GM21447 (cell line): ENCODE data around the gene SHC3.
"Not testable (repeated sequence)": the region's sequence is repeated elsewhere in the genome, so short reads cannot be mapped to it uniquely, and the experiment has no call there.

Experiments used
- ATAC-seq: cut with Tn5 transposase; IDR thresholded peaks from one replicate; pipeline ENCODE4 v1.9.1; 2021; ENCODE audit not compliant: unreplicated experiment

Gene SHC3, protein sequence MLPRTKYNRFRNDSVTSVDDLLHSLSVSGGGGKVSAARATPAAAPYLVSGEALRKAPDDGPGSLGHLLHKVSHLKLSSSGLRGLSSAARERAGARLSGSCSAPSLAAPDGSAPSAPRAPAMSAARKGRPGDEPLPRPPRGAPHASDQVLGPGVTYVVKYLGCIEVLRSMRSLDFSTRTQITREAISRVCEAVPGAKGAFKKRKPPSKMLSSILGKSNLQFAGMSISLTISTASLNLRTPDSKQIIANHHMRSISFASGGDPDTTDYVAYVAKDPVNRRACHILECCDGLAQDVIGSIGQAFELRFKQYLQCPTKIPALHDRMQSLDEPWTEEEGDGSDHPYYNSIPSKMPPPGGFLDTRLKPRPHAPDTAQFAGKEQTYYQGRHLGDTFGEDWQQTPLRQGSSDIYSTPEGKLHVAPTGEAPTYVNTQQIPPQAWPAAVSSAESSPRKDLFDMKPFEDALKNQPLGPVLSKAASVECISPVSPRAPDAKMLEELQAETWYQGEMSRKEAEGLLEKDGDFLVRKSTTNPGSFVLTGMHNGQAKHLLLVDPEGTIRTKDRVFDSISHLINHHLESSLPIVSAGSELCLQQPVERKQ

DNA sequence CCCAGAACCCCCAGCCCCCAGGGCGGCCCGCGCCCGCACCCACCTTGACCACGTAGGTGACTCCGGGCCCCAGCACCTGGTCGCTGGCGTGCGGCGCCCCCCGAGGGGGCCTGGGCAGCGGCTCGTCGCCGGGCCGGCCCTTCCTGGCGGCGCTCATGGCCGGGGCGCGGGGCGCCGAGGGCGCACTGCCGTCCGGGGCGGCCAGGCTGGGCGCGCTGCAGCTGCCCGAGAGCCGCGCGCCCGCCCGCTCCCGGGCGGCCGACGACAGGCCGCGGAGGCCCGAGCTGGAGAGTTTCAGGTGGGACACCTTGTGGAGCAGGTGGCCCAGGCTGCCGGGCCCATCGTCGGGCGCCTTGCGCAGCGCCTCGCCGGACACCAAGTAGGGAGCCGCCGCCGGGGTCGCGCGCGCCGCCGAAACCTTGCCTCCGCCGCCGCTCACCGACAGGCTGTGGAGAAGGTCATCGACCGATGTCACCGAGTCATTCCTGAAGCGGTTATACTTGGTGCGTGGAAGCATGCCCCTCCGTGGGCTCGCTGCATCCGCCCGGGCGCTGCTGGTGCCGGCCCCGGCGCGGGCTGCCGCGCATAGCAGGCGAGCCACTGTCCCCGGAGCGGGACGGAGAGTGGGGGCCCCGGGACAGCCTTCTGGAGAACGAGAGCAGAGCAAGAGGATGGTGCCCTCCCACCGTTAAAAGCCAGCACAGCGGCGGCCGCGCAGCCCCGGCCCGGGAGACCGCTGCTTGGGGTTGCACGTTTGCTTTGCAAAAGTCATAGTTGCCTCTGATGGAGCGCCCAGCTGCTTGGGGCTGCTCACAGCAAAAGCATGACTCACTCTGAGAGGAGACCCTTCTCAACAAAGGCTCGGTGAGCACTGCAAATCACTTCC, at the start of gene SHC3:
SHC3 (minus strand) TSS at position 875 of the 886 bp plus-strand sequence; CDS start at position 517, 358 bp downstream.
- ATAC-seq, result no peak

DNA sequence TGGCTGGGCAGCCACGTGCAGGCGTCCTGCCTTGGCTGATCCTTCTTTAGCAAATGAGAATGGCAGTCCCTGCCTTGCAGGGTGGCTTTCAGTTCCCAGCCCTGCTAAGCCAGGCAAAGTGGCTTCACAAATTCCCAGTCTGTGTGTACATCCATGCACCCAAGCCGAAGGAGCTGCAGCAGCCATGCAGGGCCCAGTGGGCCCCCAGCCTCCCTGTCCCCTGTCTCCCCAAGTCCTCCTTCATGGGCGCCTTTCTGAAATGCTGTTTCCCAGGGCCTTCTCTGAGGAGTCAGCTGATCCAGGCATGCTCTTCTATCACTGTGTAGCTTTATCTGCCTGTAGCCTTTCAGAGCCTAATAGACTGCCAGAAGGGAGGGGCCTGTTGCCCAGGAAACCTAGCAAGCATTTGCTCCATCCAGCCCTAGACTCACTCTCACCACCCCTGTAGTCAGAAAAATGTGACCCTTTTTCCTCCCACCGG, 47.4 kb upstream of the SHC3 start:
- no peak for ATAC-seq

DNA sequence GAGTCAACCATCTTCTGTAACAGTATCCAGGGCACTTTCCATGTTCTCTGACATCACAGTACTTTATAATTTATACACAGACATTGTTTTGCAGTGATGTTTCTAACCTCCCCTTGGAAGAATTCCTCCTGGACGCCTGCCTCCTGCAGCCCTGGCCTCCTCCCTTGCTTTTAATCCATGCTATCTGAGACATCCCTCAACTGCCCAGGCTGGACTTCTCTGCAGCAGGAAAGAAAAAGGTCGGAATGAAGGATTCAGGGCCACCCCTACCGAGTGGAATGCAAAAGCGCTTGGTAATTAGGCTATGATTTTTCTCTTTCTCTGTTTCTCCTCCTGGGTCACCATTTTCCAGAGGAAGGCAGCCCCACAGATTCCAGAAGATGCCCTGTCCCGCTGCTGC, 47.0 kb upstream of the SHC3 start:
- ATAC-seq, result no peak

DNA sequence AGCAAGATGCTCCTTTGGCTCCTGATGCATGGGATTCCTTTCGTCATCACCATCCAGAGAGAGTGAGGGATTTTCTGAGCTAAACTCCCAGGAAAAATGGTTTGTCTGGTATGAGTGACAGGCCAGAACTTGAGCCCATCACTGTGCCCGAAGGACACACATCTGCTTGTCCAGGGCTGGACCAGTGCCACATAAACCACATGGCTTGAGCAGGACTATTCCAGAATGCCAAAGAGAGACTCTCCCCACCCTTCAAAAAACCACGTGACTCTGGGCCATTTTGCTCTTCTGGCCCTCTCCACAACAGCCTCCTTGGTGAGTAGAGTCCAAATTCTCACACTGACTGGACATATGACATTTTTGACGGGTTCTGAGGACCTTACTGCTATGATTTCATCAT, 46.4 kb upstream of the SHC3 start:
- no peak for ATAC-seq

DNA sequence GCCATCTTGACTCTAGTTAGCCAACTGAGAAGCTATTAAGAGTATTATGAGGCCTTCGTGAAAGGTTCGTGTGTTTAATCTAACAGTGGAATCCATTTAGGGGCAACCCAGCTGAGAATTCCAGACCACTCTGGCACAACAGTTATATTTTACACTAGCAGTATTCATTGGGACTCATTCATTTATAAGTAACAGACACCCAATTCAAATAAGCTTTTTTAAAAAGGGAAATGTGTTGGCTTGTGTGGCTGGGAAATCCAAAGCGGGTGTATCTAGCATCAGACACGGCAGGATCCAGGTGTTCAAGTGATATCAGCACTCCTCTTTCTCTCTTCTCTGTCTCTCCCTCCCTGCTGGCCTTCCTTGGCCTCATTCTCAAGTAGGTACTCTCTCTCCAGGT, 46.0 kb upstream of the SHC3 start:
- no peak for ATAC-seq

DNA sequence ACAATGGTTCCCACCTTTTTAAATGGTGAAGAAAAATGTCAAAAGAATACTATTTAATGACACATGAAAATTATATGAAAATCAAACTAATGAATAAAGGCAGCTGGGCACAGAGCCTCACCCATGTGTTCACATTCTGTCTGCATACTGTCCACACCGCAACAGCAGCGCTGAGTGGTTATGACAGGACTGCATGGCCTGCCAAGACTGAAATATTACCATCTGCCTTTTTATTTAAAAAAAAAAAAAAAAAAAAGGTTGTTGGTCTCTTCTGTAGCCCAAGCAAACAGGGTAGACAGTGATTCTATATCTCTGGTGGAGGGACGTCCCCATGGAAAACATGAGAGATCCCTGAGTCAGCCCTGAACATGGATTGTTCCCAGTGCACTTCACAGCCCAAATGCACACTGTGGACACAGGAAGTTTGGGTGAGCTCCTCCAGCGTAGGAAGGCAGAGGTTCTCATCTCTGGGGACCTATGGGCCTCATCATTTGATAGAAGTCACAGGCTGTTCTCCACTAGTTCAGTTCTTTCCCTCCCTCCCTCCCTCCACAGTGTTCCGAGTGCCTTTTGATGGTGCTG, 44.9 kb upstream of the SHC3 start:
- no peak for ATAC-seq

DNA sequence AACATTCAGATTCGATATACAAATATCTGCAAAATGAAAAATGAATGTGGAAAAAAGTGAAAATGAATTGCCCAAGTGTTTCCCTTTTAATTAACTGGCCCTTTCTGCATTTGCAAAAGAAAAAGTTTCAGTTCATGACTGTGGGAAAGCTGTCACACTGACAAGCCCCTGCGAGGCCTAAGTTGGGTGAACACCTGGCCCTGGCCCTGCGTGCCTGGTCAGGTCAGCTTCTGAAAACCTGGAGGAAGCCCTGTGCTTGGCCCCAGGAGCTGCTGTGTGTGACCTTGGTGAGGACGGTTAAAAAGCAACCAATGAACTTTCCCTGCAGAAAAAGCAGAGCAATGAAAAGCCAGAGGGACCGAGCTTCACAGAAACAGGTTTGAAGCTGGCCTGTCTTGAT, 41.0 kb upstream of the SHC3 start:
- no peak for ATAC-seq

DNA sequence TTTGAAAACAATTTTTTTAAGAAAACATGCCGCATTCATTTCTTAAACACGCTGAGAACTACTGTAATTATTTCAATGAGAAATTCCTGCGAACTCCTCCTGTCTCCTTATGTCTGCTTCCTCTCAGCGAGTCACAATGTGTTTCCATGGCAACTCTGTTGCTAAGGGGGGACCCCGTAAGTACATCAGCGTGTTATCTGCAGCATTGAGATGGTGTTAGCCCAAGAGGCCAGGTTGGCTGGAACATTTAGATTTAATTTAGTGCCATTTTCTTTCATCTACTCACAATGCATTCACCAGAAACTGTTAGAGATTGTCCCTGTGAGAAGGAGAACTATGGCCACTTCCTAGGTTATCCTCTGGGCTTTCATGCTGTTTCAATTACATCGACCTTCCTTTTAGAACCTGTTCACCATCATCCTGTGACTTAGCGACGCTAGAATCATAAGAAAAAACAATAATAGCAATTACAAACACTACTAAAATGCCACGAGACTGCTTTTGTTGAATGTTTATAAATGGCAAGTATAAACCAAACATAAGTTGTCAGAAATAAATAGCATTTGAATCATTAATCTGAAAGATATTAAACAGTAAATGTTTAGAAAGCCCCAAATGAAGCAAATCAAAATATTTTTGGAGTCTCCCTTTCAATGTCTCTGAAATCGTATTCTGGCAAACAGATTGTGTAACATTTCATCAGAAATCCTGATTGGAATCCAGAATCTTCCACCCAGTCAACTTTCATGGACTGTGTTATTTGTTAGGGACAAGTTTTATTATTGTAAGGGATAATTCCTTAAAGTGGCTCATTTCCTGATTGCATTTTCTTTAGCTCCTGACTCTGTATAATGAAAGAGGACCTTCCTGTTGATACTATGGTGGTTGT, 39.7 kb upstream of the SHC3 start:
- no peak for ATAC-seq

DNA sequence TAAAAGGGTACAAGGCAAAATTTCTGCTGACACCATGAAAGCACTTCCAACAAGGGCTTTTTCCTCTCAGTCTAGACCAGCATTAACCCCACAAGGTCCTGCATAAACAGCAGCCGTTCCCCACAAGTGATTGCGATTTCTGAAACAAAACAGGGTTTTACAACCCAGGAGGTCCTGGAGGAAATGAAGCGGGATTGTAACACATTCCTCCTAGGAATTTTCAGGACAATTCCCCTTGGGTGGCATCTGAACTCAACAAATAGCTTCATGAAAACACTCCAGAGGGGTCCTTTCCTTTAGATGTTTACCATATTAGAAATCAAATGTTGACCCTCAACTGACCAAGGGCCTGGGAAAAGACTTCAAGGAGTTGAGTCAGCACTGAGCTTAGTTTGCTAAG, 36.7 kb upstream of the SHC3 start:
- ATAC-seq, result no peak

DNA sequence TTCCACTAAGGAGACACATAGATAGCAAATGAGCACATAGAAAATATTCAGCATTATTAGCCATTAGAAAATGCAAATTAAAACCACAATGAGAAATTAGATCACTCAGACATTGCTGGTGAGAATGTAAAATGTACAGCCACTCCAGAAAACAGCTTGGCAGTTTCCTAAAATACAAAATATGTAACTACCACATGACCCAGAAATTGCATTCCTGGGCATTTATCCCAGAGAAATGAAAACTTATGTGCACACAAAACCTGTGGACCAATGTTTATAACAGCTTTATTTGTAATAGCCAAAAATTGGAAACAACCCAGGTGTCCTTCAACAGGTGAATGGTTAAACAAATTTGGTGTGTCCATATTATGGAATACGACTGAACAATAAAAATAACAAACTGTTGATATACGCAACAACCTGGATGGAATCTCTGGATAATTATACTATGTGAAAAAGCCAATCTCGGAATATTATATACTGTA, 34.8 kb upstream of the SHC3 start:
- no peak for ATAC-seq

DNA sequence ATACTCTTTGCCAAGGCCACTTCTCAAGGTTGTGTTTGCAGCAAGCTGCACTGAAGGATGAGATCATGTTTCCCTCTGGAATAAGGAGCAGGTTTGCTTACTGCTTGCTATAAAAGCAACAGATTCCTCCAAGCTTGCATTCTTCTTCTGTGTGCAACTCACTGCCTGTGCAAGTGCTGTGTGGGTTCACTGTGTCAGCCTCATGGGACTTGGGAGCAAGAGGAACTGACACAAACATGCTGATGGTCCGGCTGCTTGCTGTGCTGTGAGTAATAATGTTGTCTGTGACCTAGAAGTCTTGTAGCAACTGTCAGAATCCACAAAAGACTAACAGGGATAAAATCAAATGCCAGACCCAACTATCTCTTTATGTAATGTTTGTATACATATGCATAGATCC, 33.6 kb upstream of the SHC3 start:
- ATAC-seq, result no peak

DNA sequence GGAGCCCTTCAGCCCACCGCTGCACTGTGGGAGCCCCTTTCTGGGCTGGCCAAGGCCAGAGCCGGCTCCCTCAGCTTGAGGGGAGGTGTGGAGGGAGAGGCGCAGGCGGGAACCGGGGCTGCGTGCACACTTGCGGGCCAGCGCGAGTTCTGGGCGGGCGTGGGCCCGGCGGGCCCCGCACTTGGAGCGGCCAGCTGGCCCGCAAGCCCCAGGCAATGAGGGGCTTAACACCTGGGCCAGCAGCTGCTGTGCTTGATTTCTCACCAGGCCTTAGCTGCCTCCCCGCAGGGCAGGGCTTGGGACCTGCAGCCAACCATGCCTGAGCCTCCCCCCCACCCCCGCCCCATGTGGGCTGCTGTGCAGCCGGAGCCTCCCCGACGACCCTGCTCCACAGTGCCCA, 30.7 kb upstream of the SHC3 start:
- ATAC-seq, result not testable (repeated sequence)

DNA sequence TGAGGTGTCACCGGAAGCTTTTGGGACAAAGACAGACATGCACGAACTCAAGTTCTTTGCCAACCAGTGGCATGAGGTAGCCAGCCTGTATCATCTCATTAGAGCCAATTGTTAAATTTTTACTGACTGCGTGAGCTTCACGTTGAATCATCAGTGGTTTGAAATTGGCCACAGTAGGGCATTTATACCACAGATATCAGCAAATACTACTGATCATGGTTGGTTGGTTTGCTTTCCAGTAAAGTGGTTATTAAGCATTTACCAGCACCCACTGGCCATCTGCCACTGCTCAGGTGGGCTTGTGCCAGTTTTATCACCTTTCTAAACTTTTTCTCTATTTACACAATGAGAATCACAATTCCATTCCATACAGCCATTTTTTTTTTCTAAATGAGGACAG, 28.4 kb upstream of the SHC3 start:
- no peak for ATAC-seq

DNA sequence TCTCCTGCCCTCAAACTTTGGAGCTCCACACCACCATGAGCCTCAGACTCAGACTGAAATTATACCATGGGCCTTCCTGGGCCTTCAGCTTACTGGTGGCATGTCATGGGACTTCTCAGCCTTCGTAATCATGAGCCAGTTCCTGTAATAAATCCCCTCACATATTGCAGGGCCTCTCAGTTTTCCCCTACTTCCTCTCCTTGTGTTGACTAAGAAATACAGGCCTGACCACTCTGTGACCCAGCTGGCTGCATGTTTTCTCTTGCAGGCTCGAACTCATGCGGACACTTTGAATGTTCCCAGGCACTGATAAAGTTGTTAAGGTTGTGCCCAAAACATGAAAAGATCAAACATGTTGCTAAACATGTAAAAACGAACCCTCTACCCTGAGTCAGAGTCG, 26.2 kb upstream of the SHC3 start:
- no peak for ATAC-seq

DNA sequence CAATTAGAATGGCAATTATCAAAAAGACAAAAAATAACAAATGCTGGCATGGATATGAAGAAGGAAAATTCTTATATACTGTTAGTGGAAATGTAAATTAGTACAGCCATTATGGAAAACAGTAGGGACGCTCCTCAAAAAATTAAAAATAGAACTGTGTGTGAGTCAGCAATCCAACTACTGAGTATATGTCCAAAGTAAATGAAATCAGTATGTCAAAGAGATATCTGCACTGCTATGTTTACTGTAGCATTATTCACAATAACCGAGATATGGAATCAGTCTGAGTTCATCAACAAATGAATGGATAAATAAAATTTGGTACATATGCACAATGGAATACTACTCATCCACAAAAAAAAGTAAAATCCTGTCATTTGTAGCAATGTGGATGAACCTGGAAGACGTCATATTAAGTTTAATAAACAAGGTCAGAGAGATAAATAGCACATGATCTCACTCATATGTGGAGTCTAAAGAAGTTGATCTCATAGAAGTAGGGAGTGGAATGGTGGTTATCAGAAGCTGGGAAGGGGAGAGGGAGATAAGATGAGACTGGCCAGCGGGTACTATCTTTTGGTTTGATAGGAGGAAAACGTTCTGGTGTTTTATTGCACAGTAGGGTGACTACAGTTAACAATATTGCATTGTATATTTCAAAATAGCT, 16.6 kb upstream of the SHC3 start:
- ATAC-seq, result no peak

DNA sequence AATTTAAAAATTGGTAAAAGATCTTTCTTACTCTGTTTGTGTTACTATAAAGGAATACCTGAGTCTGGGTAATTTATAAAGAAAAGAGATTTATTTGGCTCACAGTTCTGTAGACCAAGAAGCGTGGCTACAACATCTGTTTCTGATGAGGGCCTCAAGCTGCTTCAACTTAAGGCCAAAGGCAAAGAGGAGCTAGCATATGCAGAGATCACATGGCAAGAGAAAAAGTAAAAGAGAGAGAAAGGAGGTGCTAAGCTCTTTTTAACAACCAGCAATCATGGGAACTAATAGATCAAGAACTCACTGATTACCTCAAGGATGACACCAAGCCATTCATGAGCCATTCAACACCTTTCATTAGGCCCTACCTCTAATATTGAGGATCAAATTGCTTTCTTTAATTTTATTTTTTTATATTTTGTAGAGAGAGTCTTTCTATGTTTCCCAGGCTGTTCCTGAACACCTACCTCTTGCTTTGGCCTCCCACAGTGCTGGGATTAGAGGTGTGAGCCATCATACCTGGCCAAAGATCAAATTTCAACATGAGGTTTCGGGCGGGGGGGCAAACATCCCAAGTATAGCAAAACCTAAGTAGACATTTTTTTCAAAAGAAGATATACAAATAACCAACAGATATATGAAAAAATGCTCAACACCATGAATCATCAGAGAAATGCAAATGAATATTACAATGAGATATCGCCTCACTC, 16.0 kb upstream of the SHC3 start:
- no peak for ATAC-seq

DNA sequence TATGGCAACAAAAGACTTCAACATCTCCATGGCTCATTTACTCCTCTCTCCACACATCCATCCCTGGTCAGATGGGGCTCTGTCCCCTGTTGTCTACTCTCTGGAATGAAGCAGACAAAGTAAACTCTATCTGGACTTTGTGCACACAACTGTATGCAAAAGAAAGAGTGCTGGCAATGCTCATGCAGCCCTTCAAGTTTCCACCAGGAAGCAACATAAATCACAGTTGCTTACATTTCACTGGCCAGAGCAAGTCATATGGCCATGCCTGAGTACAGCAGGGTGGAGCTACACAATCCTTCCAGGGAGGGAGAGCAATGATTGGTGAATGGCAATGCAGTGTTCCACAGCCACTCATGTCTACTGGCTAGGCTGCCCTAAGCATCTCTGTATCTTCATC, 12.4 kb upstream of the SHC3 start:
- no peak for ATAC-seq

DNA sequence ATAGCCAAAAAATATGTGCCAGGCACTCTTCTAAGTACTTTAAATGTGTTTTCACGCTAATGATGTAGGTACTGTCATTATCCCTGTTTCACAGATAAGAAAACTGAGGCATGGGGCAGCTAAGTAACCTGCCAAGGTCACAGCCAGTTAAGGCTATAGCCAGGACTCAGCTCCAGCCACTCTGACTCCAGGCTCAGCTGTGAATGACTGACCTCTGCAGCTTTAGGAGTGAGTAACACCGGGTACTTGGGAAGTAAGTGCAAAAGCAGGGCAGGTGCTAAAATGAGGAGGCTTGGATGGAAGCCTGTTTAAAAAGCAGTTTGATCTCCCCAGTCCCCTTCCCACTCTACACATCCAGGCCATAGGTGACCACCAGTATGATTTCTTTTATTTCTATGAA, 10.6 kb upstream of the SHC3 start:
- ATAC-seq, result no peak

DNA sequence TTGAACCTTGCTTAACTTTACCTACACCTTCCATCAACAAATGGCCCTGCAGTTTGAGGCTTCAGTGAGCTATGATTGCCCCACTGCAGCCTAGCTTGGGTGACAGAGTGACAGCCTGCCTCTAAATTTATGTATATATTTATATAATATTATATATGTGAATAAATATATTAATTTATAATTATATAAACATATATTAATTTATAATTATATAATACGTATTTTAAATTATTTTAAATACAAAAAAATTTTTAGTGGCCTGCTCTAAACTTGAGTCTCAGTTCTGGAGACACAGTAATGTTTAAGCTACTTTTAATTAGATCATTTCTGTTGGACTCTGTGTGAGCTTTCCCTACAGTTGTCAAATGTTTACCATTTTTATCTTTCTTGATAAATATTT, 9.3 kb upstream of the SHC3 start:
- no peak for ATAC-seq
